Stimulated activated CD4-positive, alpha-beta T cell treated with anti-CD3 and anti-CD28 coated beads, Interleukin-4, amount 100 ng/mL, for 4 hours (primary cell): ENCODE measurements around the gene MICOS13.
"Not testable (repeated sequence)": the region's sequence is repeated elsewhere in the genome, so short reads cannot be mapped to it uniquely, and the experiment has no call there.

Source experiments
- DNase-seq, 2 experiments: peaks; one replicate each; pipeline ENCODE4 v3.0.0-alpha.2; 2020

MICOS13 gene, protein sequence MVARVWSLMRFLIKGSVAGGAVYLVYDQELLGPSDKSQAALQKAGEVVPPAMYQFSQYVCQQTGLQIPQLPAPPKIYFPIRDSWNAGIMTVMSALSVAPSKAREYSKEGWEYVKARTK

DNA sequence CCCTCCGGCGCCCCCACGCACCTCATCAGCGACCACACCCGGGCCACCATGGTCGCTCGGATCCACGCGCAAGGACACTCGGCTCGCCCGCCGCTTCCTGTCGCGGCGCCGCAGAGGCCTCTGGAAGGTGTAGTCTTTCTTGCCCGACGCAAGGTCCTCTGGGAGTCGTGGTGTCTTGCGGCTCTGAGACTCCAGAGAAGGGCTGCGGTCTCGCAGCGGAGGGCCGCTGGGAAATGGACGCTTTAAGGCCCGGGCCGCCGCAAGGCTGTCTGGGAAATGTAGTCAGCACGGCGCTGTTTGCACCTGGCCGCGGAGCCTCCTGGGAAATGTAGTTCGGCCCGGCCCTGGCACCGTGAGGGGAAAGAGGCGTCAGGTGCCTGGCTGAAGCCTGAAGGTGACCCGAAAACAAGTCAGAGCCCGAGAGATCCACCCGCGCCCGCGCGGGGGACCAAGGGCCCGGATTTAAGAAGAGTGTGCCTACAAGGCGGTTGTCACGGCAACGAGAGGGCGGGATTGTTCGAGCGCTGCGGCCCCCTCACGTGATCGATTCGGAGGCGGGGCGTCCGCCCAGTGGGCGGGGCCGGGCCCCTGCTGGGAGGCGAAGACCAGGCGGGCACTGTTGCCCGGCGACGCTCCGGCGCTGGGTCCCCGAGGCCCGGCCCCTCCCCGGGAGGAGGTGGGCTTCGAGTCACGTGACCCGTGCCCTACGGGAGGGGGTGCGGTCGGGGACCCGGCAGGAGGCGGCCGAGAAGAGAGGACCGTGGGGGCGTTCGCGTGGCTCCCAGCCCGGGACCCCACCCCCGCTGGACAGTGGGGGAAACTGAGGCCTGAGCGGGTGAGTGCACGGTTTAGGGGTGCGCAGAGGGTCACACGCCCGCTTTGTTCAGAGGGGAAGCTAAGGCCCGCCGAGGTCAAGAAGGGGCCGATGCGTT, at the start of gene MICOS13, which contains the start of gene HSD11B1L:
Gene MICOS13, minus strand, starts transcription at position 80 of the 932 bp plus-strand sequence. Its CDS starts 30 bp downstream, at position 50.
Gene HSD11B1L, plus strand, starts transcription at position 591 of the 932 bp plus-strand sequence. CDS start 3,806 bp downstream, outside the sequence.
- peak; percentile 97 to 99 for DNase-seq

DNA sequence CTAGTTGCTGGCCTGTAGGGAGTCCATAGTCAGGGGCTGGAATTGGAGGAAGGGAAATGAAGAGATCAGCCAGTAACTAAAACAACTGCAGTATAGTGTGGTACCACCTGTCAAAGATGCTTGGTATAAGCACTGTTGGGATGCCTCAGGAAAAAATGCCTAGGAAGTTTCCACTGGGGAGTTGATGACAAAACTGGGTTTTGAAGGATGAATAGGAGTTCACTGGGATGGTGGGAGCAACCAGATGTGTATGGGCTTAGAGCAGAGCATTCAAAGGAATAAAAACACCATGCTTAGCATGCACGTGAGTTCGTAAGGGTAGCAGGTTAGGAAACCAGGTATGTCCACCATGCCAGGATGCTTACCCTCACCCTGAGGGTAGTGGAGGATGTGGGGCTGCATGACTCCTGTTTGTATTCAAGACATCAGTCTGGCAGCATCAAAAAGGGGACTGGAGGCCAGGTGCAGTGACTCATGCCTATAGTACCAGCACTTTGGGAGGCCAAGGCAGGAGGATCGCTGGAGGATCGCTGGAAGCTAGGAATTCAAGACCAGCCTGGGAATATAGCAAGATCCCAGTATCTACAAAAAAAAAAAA, 47.2 kb upstream of the MICOS13 start:
- DNase-seq, result no peak

- DNase-seq, result peak; percentile 98
Measured at GRCh38 chr19:5719961-5720790, 39.9 kb upstream of the MICOS13 start, which contains the start of the genes CATSPERD and LONP1. Gene CATSPERD, plus strand, starts transcription at chr19:5720637. Its CDS starts 101 bp downstream, at chr19:5720738. Gene LONP1, minus strand, starts transcription at chr19:5720146. Its CDS starts 14 bp downstream, at chr19:5720132.

DNA sequence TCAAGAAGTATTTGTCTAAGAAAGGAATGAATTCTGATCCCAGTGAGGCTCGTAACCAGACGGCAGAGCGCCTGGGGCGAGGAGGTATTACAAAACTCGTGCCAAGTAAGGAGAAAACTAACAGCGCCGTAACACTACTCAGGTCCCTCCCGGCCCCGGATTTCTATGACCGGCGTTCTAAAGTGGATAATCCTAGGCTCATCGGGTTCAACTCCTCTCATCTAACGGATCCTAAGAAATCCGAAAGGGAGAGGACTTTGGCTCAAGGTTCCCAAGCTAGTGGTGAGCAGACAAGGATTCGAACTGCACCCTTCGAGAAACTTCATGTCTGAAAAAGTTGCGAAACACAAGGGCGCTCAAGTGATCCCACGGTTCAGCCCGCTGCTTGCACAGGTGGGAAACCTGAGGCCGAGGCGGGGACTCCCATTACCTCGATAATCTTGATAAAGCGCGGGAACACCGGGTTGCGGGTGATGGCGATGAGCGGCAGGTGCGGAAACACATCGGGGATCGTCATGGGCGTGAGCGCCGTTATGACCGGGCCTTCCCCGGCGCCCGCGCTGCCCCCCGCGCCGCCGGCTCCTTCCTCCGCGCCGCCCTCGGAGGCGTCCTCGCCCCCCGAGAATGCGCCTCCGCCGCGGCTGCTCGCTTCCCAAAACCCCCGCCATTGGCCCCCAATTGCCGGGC, 39.1 kb upstream of the MICOS13 start:
- no peak for DNase-seq

- peak in 1 of 2 experiments; percentile 65 for DNase-seq
Measured at GRCh38 chr19:5718579-5719273, 38.4 kb upstream of the MICOS13 start.

GRCh38 chr19:5718037-5718578, 37.8 kb upstream of the MICOS13 start:
- peak; percentile 54 to 64 for DNase-seq

GRCh38 chr19:5717215-5717935, 37.1 kb upstream of the MICOS13 start:
- no peak for DNase-seq

GRCh38 chr19:5714816-5715215, 34.5 kb upstream of the MICOS13 start:
- no peak for DNase-seq

DNA sequence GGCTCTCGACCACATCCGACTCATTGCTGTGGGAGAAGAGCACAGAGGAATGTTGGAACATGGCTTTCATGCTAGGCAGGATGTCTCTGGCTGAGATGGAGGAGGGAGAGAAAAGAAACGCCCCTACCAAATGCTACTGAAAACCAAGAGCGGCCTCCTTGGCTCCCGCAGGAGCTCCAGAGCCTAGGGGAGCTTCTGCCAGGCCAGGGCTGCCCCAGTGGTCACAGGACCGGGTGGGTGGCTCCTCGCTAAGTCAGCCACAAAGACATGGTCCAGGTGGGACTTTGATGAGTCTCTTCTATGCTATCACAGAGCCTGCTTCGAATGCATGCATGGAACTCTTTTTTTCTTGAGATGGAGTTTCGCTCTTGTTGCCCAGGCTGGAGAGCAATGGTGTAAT, 32.9 kb upstream of the MICOS13 start:
- DNase-seq, result no peak

DNA sequence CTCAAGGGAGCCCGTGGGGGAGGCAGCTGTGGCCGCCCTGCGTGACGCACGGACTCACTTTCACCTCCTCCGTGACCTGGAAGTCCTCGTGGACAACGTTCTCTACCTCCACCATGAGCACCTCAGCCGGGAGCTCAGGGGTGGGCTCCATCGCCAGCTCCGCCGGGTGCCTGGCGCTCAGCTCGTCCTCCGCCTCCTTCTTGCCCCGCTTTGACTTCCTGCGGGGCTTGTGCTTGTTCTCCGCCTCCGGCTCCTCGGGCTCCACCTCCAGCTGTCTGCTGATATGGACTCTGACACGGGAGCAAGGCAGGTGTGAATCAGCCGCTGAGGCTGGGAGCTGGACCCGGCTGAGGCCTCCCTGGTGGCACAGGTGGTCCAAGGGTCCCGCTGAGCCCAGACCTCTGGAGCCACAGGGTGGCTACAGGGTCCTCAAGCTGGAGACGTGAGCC, 31.4 kb upstream of the MICOS13 start:
- DNase-seq, result no peak

GRCh38 chr19:5711025-5711424, 30.7 kb upstream of the MICOS13 start:
- DNase-seq, result no peak

GRCh38 chr19:5707576-5708575, 27.6 kb upstream of the MICOS13 start:
- no peak for DNase-seq

- DNase-seq, result no peak
Measured at GRCh38 chr19:5706876-5707573, 26.7 kb upstream of the MICOS13 start.

GRCh38 chr19:5705552-5705951, 25.2 kb upstream of the MICOS13 start:
- no peak for DNase-seq

DNA sequence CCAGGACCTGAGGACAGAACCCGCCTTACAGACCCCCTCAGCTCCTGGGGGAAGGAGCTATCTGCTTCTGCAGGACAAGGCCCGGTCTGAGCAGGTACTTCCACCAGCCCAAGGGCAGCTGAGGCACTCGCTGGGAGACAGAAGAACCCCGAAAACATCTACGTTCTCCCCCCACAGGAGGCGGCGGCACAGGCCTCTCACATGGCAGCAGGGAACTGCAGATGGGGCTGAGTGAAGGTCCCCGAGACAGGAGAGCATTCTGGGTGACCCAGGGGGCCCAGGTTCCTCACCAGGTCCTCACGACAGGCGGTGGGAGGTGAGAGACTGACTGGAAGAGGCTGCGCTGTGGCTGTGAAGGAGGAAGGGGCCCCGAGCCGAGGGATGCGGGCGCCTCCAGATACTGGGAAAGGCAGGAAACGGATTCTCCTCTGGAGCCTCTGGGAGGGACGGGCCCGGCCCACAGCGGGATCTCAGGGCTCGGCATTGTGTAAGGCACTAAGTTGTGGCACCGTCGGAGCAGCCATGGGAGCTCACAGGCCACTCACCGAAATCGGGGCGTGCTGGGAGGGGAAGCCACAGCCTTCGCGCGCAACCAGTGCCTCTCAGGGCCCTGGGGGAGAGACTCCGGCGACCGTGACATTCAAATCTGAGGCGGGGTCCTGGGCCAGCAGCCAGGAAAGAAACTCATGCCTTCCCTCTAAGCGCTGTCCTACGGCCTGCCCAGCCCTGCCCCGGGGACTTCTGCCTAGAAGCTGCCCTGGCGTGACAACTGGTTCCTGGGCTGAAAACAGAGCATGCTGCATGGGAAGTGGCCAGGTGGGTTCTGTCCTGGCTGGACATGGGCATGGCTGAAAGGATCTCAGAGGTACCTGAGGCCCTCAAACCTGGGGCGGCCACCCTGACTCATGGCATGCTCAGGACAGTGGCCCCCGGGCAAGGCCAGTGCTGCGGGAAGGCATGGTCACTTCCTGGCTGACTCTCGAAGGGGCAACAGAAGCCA, 23.8 kb upstream of the MICOS13 start:
- DNase-seq, result no peak

- DNase-seq, result not testable (repeated sequence)
Measured at GRCh38 chr19:5702053-5702410, 21.7 kb upstream of the MICOS13 start.
